Measurements from ENCODE around the gene PRX.

Gene PRX

GRCh38 chr19:40421993-40422747 lies 9.0 kb upstream of the PRX start:
- no peak for TF ChIP-seq CTCF (IDR thresholded peaks at IDR 0.05; ENCODE audit: borderline replicate concordance, insufficient read depth, low read depth, low read length)
- H3K4me3 ChIP-seq (ENCODE audit: low read depth, low read length), result no peak overlapping the region

- peak; percentile 95 for TF ChIP-seq CTCF (IDR thresholded peaks at IDR 0.05; ENCODE audit: borderline replicate concordance, insufficient read depth, low read depth, low read length)
- peak overlapping the region; percentile 79 for H3K4me3 ChIP-seq (ENCODE audit: low read depth, low read length)
Observed at GRCh38 chr19:40420766-40421765, 7.9 kb upstream of the PRX start.

GRCh38 chr19:40420451-40420765 lies 7.2 kb upstream of the PRX start:
- TF ChIP-seq CTCF (IDR thresholded peaks at IDR 0.05; ENCODE audit: borderline replicate concordance, insufficient read depth, low read depth, low read length), result no peak
- peak overlapping the region; percentile 79 for H3K4me3 ChIP-seq (ENCODE audit: low read depth, low read length)

GRCh38 chr19:40419780-40420179 lies 6.6 kb upstream of the PRX start:
- TF ChIP-seq CTCF (IDR thresholded peaks at IDR 0.05; ENCODE audit: borderline replicate concordance, insufficient read depth, low read depth, low read length), result no peak
- no peak overlapping the region for H3K4me3 ChIP-seq (ENCODE audit: low read depth, low read length)

- H3K4me3 ChIP-seq (ENCODE audit: low read depth, low read length), result no peak overlapping the region
- no peak for TF ChIP-seq CTCF (IDR thresholded peaks at IDR 0.05; ENCODE audit: borderline replicate concordance, insufficient read depth, low read depth, low read length)
Observed at GRCh38 chr19:40419066-40419612, 6.0 kb upstream of the PRX start.

GRCh38 chr19:40418040-40418439 lies 4.9 kb upstream of the PRX start:
- no peak overlapping the region for H3K4me3 ChIP-seq (ENCODE audit: low read depth, low read length)
- TF ChIP-seq CTCF (IDR thresholded peaks at IDR 0.05; ENCODE audit: borderline replicate concordance, insufficient read depth, low read depth, low read length), result no peak

Measured in GM12875 (cell line).